CD4-positive, alpha-beta T cell treated with Interleukin-17A for 4 hours (primary cell): Measurements from ENCODE around the gene CTDSP1.

Experiments used
- DNase-seq: peaks from one replicate; pipeline ENCODE4 v3.0.0-alpha.2; 2020; ENCODE audit warnings: mixed read lengths

CTDSP1 gene

DNA sequence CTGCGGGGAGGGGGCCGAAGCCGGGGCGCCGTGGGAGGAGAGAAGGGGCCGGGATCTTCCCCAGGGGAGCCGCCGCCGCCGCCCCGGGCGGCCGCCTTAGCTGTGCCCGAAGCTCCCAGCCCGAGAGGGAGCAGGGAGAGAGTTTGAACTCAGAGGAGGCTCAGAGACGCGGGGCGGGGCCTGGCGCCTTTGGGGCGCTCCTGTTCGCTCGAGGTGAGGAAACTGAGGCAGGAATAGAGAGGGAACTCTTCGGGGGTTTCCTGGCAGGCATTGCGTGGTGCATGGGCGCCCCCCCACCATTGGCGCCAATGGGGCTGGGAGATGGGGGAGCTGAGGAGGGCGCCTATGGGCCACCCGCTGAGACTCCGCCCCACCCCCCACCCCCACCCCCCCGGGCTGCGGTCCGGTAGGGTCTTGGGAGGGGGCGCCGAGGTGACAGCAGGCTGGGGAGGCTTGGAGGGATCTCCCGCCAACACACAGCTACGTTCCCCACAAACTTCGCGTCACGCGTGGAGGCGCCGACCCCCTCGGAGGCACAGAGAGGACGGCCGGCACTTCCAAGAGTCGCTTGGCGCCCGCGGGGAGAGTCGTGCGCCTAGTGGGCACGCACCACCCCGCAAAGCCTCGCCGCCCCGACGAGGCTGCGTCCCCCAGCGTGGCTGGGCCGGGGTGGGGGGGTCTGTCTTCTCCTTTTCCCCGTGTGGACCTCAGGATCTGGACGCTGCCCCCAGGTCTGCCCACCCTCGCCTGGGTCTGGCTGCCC lies 680 bp downstream of the CTDSP1 start:
- peak; percentile 56 for DNase-seq

DNA sequence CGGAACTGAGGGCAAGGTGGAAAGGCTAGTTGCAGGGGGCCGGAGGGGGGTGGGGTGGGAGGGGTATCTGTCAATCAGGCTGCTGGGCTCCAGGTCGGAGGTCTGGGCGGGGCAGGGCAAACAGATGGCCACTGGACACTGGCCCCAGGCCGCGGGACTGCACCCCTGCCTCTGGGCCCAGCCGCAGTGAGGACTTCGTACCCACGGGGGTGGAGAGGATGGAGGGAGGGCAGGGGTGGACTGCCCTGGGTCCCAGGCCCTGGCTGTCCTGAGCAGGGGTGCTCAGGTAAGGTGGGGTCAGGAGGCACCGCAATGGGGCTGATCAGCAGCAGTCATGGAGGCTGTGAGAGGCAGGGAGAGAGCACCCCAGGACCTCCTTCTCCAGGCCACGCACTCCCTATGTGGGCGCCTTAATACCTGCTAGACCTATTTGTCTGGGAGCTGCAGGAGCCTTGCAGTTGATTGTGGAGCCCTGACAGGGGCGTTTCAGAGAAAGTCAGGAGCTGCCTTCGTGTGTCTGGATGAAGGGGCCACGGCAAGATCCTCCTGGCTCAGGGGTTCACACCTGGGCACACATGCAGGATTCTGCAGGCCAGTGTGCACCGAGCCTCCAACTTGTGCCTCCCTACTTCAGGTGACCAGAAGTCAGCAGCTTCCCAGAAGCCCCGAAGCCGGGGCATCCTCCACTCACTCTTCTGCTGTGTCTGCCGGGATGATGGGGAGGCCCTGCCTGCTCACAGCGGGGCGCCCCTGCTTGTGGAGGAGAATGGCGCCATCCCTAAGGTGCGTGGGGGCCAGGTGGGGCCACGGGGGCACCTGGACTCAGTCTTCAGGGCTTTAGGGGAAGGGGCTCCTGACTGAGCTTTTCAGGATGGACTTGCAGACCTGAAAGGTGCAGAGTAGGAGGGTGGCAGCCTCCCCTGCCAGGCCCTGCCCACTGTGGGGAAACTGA lies 1.5 kb downstream of the CTDSP1 start:
- DNase-seq: peak; percentile 17

DNA sequence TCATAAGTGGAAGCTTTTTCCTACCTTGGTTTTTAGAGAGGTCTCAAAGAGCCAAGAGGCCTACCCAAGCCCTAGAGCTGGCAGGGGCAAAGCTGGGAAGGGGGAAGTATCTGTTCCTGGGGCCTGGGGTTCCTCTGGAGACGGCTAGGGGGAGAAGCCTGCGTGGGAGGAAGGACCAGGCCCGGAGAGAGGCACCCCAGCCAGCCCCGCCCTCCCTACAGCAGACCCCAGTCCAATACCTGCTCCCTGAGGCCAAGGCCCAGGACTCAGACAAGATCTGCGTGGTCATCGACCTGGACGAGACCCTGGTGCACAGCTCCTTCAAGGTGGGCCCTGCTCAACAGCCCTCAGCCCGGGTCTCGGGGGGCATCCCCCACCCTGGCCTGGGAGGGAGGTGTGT lies 2.2 kb downstream of the CTDSP1 start:
- DNase-seq: no peak

DNA sequence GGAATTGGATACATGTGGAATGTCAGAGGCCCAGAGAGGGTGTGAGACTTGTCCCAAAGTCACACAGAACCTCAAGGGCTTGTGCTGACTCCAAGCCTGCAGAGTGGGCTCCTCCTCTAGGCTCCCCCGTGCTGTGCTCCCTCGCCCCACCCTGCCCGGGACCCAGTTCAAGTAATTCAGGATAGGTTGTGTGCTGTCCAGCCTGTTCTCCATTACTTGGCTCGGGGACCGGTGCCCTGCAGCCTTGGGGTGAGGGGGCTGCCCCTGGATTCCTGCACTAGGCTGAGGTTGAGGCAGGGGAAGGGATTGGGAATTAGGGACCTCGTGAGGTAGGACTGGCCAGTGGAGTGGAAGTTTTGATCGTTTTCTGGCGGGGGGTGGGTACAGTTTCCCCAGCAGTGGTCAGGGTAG lies 2.8 kb downstream of the CTDSP1 start:
- no peak for DNase-seq

DNA sequence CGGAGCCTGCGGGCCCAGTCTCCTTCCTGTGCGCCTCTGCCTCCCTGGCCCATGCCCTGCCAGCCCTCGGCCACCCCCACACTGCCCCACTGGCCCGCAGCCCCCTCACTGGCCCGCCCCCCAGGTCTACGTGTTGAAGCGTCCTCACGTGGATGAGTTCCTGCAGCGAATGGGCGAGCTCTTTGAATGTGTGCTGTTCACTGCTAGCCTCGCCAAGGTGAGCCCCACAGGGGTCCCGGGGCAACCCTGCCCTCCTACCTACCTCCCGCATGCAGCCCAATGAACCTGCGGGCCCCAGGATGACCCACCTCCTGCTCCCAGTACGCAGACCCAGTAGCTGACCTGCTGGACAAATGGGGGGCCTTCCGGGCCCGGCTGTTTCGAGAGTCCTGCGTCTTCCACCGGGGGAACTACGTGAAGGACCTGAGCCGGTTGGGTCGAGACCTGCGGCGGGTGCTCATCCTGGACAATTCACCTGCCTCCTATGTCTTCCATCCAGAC lies 3.3 kb downstream of the CTDSP1 start:
- DNase-seq: no peak

DNA sequence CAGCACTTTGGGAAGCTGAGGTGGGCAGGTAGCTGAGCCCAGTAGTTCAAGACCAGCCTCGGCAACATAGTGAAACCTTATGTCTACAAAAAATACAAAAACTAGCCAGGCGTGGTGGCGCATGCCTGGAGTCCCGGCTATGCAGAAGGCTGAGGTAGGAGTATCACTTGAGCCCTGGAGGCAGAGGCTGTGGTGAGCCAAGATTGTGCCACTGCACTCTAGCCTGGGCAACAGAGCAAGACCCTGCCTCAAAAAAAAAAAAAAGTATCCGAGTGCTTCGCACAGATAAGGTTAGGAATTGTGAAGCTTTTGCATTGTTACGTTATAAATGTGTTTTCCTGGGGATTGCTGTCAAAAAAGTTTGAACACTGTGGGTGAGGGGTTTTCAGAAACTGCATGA lies 4.1 kb downstream of the CTDSP1 start:
- no peak for DNase-seq

DNA sequence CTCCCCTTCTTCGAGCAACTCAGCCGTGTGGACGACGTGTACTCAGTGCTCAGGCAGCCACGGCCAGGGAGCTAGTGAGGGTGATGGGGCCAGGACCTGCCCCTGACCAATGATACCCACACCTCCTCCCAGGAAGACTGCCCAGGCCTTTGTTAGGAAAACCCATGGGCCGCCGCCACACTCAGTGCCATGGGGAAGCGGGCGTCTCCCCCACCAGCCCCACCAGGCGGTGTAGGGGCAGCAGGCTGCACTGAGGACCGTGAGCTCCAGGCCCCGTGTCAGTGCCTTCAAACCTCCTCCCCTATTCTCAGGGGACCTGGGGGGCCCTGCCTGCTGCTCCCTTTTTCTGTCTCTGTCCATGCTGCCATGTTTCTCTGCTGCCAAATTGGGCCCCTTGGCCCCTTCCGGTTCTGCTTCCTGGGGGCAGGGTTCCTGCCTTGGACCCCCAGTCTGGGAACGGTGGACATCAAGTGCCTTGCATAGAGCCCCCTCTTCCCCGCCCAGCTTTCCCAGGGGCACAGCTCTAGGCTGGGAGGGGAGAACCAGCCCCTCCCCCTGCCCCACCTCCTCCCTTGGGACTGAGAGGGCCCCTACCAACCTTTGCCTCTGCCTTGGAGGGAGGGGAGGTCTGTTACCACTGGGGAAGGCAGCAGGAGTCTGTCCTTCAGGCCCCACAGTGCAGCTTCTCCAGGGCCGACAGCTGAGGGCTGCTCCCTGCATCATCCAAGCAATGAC lies 4.8 kb downstream of the CTDSP1 start:
- no peak for DNase-seq

DNA sequence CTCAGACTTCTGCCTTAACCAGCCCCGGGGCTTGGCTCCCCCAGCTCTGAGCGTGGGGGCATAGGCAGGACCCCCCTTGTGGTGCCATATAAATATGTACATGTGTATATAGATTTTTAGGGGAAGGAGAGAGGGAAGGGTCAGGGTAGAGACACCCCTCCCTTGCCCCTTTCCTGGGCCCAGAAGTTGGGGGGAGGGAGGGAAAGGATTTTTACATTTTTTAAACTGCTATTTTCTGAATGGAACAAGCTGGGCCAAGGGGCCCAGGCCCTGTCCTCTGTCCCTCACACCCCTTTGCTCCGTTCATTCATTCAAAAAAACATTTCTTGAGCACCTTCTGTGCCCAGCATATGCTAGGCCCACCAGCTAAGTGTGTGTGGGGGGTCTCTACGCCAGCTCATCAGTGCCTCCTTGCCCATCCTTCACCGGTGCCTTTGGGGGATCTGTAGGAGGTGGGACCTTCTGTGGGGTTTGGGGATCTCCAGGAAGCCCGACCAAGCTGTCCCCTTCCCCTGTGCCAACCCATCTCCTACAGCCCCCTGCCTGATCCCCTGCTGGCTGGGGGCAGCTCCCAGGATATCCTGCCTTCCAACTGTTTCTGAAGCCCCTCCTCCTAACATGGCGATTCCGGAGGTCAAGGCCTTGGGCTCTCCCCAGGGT lies 5.5 kb downstream of the CTDSP1 start:
- no peak for DNase-seq

DNA sequence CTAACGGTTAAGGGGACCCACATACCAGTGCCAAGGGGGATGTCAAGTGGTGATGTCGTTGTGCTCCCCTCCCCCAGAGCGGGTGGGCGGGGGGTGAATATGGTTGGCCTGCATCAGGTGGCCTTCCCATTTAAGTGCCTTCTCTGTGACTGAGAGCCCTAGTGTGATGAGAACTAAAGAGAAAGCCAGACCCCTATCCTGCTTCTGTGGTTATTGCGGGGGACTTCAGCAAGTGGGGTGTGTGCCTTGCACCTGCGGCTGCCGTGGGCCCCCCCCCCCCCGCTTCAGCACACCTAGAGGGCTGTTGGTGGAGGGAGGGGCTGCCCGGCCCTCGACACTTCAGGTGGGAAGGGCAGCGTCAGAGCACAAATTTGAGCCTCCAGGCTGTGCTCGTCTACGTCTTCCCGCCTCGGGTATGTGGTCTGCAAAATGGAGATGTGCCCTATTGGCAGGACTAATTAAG lies 6.1 kb downstream of the CTDSP1 start:
- DNase-seq: no peak

DNA sequence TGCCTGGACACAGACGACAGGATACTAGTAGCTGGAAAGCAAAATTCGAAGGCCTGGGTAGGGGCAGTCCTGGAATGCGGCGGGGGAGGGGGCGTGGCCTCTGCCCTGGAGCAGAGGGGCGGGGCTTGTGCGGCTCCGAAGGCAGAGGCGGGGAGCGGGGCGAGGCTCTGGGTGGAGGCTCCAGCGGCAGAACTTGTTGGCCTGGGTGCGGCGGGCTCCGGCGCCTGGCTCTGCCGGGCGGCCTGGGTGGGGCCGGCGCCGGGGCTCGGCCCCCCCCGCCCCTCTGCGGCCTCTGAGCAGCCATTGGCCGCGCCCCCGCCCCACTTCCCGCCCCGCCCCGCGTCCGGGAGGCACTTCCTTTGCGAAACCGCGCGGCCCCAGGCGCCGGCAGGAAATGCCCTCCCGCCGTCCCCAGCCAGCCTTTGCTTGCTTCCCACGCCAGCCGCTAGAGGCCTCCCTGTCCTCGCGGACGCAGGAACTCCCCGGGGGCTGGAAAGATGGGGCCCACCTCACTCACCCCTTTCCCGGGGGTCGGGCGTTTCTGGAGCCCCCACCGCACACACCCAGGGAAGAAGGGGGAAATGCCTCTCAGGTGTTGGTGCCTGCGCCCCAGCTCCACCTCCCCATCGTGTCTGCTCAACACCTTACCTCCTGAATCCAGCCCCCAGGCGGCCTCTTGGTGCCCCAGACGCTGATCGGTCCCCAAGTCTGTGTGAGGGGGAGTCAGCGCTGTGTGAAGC lies 6.7 kb downstream of the CTDSP1 start:
- DNase-seq: peak; percentile 98

DNA sequence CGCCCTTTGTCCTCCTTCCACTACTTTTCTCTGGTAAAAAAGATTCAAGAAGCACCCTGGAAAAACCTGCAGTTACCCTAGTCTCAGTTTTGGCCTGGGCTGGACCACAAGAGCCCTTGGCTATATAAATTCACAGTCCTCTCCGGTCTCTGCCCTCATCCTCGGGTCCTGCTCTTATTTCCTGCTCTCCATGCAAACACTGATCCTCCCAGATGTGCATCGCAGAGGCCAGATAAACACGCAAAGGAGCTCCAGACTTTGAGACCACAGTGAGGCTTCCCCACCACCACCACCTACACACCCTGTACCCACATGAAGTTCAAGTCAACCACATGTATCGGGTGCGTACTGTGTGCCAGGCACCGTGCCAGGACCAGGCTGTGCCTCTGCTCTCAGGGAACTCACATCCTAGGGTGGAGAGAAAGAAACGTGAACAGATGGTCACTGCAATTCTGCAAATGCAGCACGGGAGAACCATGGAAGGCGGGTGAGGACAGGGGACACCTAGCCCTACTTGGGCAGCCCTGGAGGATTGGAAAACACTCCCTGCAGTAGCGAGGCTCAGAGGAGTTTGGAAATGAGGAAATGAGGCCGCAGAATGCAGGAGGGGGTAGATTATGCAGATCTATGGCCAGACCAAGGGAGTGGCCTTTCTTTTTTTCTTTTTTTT lies 7.4 kb downstream of the CTDSP1 start:
- DNase-seq: peak; percentile 84

DNA sequence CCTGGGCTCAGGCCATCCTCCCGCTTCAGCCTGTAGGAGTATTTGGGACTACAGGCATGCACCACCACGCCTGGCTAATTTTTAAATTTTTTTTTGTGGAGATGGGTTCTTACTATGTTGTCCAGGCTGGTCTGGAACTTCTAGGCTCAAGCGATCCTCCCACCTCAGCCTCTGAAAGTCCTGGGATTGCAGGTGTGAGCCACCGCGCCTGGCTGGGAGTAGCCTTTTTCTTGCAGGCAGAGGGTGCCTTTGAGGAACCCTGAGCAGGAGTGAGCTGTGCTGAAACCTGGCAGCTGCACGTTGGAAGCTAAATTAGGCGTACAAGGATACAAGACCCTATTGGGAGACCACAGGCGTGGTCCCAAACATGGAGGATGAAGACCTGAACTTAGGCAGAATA lies 8.0 kb downstream of the CTDSP1 start:
- no peak for DNase-seq

DNA sequence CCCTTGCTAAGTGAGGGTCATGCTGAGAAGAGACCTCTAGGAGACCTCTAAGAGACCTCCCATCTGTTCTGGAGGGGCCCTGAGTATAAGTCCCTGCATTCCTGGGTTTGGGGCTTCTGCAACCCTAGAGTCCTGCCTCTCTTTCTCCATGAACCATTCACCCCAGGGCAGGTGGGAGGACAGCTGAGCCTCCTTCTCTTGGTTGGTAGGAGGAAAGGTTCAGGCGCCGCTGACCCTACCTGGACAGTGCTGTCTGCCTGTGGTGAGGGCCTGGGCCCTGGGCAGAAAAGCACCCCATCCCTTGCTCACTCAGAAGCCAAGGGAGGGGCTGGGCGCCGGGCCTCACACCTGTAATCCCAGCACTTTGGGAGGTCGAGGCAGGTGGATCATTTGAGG lies 18.7 kb downstream of the CTDSP1 start:
- no peak for DNase-seq

DNA sequence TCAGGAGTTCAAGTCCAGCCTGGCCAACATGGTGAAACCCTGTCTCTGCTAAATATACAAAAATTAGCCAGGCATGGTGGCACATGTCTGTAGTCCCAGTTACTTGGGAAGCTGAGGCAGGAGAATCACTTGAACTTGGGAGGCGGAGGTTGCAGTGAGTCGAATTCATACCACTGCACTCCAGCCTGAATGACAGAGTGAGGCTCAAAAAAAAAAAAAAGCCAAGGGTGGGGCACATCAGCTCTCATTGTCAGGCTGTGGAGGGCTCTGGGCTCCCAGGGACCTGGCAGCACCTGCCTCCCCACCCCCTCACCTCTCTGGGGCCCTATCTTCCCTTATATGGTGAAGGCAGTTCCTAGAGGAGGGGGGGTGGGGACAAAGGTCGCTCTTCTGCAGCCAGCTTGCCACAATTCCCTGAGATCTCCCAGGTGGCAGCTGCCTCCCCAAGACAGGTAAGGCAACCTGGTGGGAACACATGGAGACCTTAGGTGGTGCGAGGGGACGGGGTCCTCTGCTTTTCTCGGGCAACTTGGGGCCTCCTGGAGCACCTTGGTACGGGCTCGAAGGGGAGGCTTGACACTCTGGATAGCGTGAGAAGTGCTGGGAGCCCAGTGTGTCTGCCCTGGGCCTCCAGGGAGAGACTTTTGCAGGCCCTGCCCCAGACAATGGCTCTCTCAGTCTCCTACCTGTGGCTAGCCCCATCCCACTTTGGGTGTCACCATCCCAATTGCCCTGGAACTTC lies 19.2 kb downstream of the CTDSP1 start, which contains the start of gene VIL1:
Gene VIL1 (plus strand): TSS at position 407 of the 742 bp plus-strand sequence. CDS start 4,656 bp downstream, outside the sequence.
- no peak for DNase-seq

DNA sequence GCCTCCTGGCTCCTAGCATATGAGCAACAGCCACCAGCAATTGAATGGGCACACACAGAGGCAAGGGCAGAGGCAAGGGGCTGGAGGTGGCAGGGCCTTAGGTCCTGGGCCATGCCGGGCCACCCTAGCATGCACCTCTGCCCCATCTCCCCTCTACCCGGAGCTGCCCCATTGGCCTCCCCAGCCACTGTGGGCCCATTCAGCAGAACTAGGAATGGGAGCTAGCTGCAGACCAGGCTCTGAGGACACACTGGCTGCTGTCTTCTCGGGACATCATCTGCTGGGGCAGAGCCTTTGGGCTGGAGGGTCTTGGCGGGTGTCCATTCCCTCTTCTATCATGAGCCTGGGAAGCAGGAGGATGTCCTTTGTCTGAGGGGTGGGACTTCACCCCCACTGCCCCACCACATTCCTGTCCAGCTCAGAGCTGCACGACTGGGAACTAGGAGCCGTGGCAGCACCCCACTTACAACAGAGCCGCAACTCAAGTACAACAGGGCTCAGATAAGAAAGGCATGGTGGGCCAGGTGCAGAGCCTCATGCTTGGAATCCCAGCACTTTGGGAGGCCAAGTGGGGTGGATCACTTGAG lies 20.1 kb downstream of the CTDSP1 start:
- no peak for DNase-seq

DNA sequence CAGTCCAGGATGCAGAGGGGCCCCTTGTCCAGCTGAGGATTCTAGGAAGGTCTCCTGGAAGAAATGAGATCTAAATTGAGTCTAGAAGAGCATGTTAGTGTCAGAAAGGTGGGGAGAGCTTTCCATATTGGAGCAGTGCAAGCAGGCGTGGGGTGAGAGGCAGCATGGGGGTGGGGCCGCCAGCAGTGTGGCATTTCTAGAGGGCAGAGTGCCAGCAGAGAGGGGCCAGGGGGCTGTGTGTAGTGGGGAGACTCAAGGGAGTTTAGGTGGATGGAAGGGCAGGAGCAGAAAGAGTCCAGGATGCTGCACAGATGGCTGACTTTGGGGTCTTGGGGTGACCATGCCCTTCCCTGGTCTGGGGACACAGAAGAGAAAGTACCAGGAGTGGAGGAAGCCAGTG lies 21.4 kb downstream of the CTDSP1 start:
- no peak for DNase-seq

DNA sequence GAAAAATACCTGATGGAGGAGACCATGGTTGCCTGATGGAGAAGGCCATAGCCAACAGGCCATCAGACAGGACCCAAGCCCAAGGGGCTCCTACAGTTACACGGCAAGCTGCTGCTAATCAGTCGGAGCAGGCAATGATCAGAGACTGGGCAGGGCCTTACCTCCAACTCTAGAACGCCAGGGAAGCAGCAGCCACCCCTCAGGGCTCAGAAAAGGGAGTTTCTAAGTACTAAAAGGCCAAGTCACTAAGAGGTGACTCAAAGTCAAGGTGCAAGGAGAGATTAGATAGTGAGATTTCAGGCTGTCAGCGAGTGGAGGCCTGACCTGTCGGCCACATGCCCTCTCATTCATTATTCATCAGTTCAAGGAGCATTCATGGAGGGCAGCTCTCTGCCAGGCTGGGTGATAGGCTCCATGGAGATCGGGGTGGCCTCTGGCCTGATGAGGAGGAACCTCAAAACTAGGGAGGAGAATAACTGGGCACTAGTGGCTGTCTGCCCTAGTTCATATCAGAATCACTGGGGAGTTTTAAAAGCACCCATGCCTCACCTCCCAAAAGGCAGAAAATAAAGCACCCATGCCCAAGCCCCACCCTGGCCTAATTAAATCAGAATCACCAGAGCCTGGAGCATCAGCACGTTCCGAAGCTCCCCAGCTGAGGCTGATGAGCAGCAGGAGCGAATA lies 22.9 kb downstream of the CTDSP1 start:
- no peak for DNase-seq

DNA sequence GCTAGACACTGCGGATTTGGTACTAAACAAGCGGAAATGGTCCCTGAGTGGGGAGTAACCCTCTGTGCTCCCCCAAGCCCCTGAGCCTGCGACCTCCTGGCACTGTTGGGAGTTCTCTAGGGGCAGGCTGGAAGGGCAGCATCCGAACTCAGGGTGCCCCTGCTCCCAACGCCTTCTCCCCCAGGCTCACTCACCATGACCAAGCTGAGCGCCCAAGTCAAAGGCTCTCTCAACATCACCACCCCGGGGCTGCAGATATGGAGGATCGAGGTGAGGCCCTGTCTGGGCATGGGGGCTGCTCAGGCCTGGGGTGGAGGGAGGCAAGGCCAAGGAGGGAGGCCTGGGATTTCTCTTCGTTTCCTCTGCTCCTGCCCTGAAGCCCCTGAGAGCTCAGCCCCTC lies 23.9 kb downstream of the CTDSP1 start:
- DNase-seq: no peak

DNA sequence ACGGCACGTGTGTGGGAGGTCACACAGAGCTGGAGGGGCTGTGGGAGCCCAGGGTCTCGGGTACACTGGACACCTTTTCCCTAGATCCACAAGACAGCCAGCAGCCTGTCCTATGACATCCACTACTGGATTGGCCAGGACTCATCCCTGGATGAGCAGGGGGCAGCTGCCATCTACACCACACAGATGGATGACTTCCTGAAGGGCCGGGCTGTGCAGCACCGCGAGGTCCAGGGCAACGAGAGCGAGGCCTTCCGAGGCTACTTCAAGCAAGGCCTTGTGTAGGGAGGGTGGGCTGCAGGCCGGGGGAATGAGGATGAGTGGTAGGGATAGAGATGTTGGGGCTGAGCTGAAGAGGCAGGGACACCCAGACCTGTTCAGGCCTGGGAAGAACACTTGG lies 25.9 kb downstream of the CTDSP1 start:
- no peak for DNase-seq
